Astrocyte (in vitro differentiated cells and primary cell): ENCODE measurements around the gene PLEKHG2.

Experiments
- EZH2 ChIP-seq: IDR thresholded peaks from 2 replicates; pipeline ENCODE4 v1.6.1; 2012; ENCODE audit warnings: mild to moderate bottlenecking, low read length, inconsistent platforms; ENCODE audit not compliant: insufficient read depth
- TF ChIP-seq, protein P1 (sequence below): IDR thresholded peaks from 2 replicates; pipeline ENCODE4 v1.5.1; 2011; ENCODE audit warnings: low read depth, mild to moderate bottlenecking, inconsistent platforms, low read length, moderate library complexity; ENCODE audit not compliant: insufficient read depth

- TF ChIP-seq, protein P1, sequence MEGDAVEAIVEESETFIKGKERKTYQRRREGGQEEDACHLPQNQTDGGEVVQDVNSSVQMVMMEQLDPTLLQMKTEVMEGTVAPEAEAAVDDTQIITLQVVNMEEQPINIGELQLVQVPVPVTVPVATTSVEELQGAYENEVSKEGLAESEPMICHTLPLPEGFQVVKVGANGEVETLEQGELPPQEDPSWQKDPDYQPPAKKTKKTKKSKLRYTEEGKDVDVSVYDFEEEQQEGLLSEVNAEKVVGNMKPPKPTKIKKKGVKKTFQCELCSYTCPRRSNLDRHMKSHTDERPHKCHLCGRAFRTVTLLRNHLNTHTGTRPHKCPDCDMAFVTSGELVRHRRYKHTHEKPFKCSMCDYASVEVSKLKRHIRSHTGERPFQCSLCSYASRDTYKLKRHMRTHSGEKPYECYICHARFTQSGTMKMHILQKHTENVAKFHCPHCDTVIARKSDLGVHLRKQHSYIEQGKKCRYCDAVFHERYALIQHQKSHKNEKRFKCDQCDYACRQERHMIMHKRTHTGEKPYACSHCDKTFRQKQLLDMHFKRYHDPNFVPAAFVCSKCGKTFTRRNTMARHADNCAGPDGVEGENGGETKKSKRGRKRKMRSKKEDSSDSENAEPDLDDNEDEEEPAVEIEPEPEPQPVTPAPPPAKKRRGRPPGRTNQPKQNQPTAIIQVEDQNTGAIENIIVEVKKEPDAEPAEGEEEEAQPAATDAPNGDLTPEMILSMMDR, result no peak
- TF ChIP-seq EZH2, result no peak
These were observed 5.2 kb downstream of the PLEKHG2 start for GRCh38 chr19:39417463-39418181.
